CD8-positive, alpha-beta memory T cell (primary cell): ENCODE measurements around the gene CDK6. TPM values are rescaled to one million over a fixed set of nuclear protein-coding genes. Genes with fewer than 3 reads are reported as not detected.

ENCODE experiments used
- CTCF ChIA-PET: fragments of 350-600 bp; sonication (Branson Sonifier 250); formaldehyde crosslinking; loops from one replicate; lab custom pipeline; 2021; ENCODE audit warnings: antibody characterized with exemption; lab: Charles Lee
- POLR2A ChIA-PET: fragments of 350-600 bp; sonication (Branson Sonifier 250); formaldehyde crosslinking; loops from one replicate; lab custom pipeline; 2021; ENCODE audit warnings: antibody characterized with exemption; lab: Charles Lee
- DNase-seq, 5 donors: peaks; one replicate each; pipeline versions ENCODE4 v3.0.0 to v3.0.0-alpha.2; 2020 to 2022; ENCODE audit warnings: mixed read lengths in 1 of 5
- H3K27ac ChIP-seq: one replicate; pipeline ENCODE4 v1.7.0; 2013; ENCODE audit warnings: low read depth, mild to moderate bottlenecking, low read length, moderate library complexity
- H3K27me3 ChIP-seq: 2 replicates; pipeline ENCODE4 v1.7.0; 2013; ENCODE audit warnings: low read length, mild to moderate bottlenecking; ENCODE audit not compliant: insufficient read depth, poor library complexity, severe bottlenecking
- H3K36me3 ChIP-seq: 2 replicates; pipeline ENCODE4 v1.7.0; 2013; ENCODE audit warnings: mild to moderate bottlenecking, low read length, moderate library complexity; ENCODE audit not compliant: insufficient read depth
- H3K4me1 ChIP-seq: 2 replicates; pipeline ENCODE4 v1.7.0; 2013; ENCODE audit warnings: mild to moderate bottlenecking, low read length, moderate library complexity; ENCODE audit not compliant: insufficient read depth
- H3K4me3 ChIP-seq: 2 replicates; pipeline ENCODE4 v1.7.0; 2013; ENCODE audit warnings: mild to moderate bottlenecking, low read length
- H3K9me3 ChIP-seq: 2 replicates; pipeline ENCODE4 v1.7.0; 2013; ENCODE audit warnings: mild to moderate bottlenecking, low read length
- H3K27ac Mint-ChIP-seq, 8 donors: one replicate each; pipeline ENCODE4 v1.8.0; 2020 to 2021; ENCODE audit warnings: mixed read lengths in 8 of 8, mild to moderate bottlenecking in 6 of 8, inconsistent platforms in 3 of 8, moderate library complexity in 3 of 8
- H3K27me3 Mint-ChIP-seq, 2 donors: one replicate each; pipeline ENCODE4 v1.8.0; 2020 to 2021; ENCODE audit warnings: mixed read lengths in 2 of 2, mild to moderate bottlenecking in 1 of 2, moderate library complexity in 1 of 2
- H3K36me3 Mint-ChIP-seq, 3 donors: one replicate each; pipeline ENCODE4 v1.8.0; 2020 to 2021; ENCODE audit warnings: mixed read lengths in 3 of 3, inconsistent platforms in 1 of 3, mild to moderate bottlenecking in 1 of 3
- H3K4me1 Mint-ChIP-seq, 3 donors: one replicate each; pipeline ENCODE4 v1.8.0; 2020 to 2021; ENCODE audit warnings: mixed read lengths in 3 of 3, inconsistent platforms in 1 of 3, mild to moderate bottlenecking in 1 of 3
- H3K4me3 Mint-ChIP-seq, 7 donors: one replicate each; pipeline ENCODE4 v1.8.0; 2020 to 2021; ENCODE audit warnings: mixed read lengths in 7 of 7, mild to moderate bottlenecking in 6 of 7, moderate library complexity in 4 of 7, inconsistent platforms in 2 of 7
- H3K9me3 Mint-ChIP-seq, 5 donors: one replicate each; pipeline ENCODE4 v1.8.0; 2020 to 2022; ENCODE audit warnings: mixed read lengths in 5 of 5, mild to moderate bottlenecking in 3 of 5, moderate library complexity in 2 of 5, inconsistent platforms in 1 of 5
- polyA plus RNA-seq: library from polyadenylated mRNA; unstranded; fragments of 300-500 nt; fragmentation: Illumina TruSeq; gene quantifications from one replicate; pipeline ENCODE4 v1.2.3, GENCODE V29; 2021
- total RNA-seq, 2 experiments: library from RNA; stranded (reverse); gene quantifications; one replicate each; pipeline ENCODE4 v1.2.3, GENCODE V29; 2021

The CDK6 gene
- total and polyA plus RNA-seq, 3 experiments from 2014 or later, result 20.7 to 235 (median 231) TPM

GRCh38 chr7:92799446-92800211 is 36.7 kb downstream of the CDK6 start:
- Mint-ChIP-seq H3K27ac (no peak overlapping the region), H3K9me3 (no peaks in the 10 kb centered on the region), H3K27me3 (no peaks in the 10 kb centered on the region), H3K36me3 (peaks cover 0 to 6% (median 3%) of the 10 kb centered on the region in 3 donors), H3K4me3 (no peak overlapping the region), H3K4me1 (peaks cover 15 to 28% (median 28%) of the 10 kb centered on the region in 3 donors)
- DNase-seq, result no peak
- H3K36me3 ChIP-seq, result no peaks in the 10 kb centered on the region
- H3K9me3 ChIP-seq, result no peaks in the 10 kb centered on the region
- no peak overlapping the region for H3K4me3 ChIP-seq
- H3K27me3 ChIP-seq, result no peaks in the 10 kb centered on the region
- H3K27ac ChIP-seq, result no peak overlapping the region
- peaks cover 18% of the 10 kb centered on the region for H3K4me1 ChIP-seq
- CTCF ChIA-PET, result no interaction called here
- POLR2A ChIA-PET, result no interaction called here

- Histone ChIP-seq H3K9me3 (no peaks in the 10 kb centered on the region), H3K27ac (no peak overlapping the region), H3K4me1 (peaks cover 21% of the 10 kb centered on the region), H3K27me3 (no peaks in the 10 kb centered on the region), H3K4me3 (no peak overlapping the region), H3K36me3 (no peaks in the 10 kb centered on the region)
- no peak for DNase-seq
- Mint-ChIP-seq H3K36me3 (peaks cover 0 to 6% (median 0%) of the 10 kb centered on the region in 3 donors), H3K27me3 (no peaks in the 10 kb centered on the region), H3K4me1 (peaks cover 21 to 32% (median 31%) of the 10 kb centered on the region in 3 donors), H3K4me3 (no peak overlapping the region), H3K9me3 (no peaks in the 10 kb centered on the region), H3K27ac (no peak overlapping the region)
- ChIA-PET POLR2A (no interaction called here), CTCF (no interaction called here)
Observed at GRCh38 chr7:92798517-92799249, 37.7 kb downstream of the CDK6 start.

GRCh38 chr7:92797693-92798092 is 38.7 kb downstream of the CDK6 start:
- H3K27me3 Mint-ChIP-seq, result no peaks in the 10 kb centered on the region
- no peaks in the 10 kb centered on the region for H3K36me3 Mint-ChIP-seq
- CTCF ChIA-PET, result no interaction called here
- H3K4me3 ChIP-seq, result no peak overlapping the region
- no peaks in the 10 kb centered on the region for H3K27me3 ChIP-seq
- H3K4me3 Mint-ChIP-seq, result no peak overlapping the region
- H3K27ac ChIP-seq, result no peak overlapping the region
- peaks cover 26% of the 10 kb centered on the region for H3K4me1 ChIP-seq
- no peaks in the 10 kb centered on the region for H3K36me3 ChIP-seq
- peaks cover 23 to 35% (median 31%) of the 10 kb centered on the region in 3 donors for H3K4me1 Mint-ChIP-seq
- DNase-seq, result no peak
- no peak overlapping the region for H3K27ac Mint-ChIP-seq
- H3K9me3 Mint-ChIP-seq, result no peaks in the 10 kb centered on the region
- POLR2A ChIA-PET, result no interaction called here
- H3K9me3 ChIP-seq, result no peaks in the 10 kb centered on the region

- no peaks in the 10 kb centered on the region for H3K36me3 ChIP-seq
- Mint-ChIP-seq H3K4me3 (no peak overlapping the region), H3K27ac (peak overlapping the region in 1 of 8 donors; percentile 22), H3K36me3 (peaks cover 0 to 1% (median 0%) of the 10 kb centered on the region in 3 donors), H3K27me3 (peaks cover 0 to 1% of the 10 kb centered on the region in 2 donors), H3K9me3 (no peaks in the 10 kb centered on the region), H3K4me1 (peaks cover 26 to 36% (median 32%) of the 10 kb centered on the region in 3 donors)
- no peak overlapping the region for H3K4me3 ChIP-seq
- no peak overlapping the region for H3K27ac ChIP-seq
- H3K27me3 ChIP-seq, result no peaks in the 10 kb centered on the region
- H3K9me3 ChIP-seq, result no peaks in the 10 kb centered on the region
- ChIA-PET POLR2A (no interaction called here), CTCF (no interaction called here)
- H3K4me1 ChIP-seq, result peaks cover 26% of the 10 kb centered on the region
- DNase-seq, result no peak
Observed at GRCh38 chr7:92797284-92797683, 39.1 kb downstream of the CDK6 start.

- no peaks in the 10 kb centered on the region for H3K36me3 ChIP-seq
- Mint-ChIP-seq H3K9me3 (peaks cover 0 to 5% (median 2%) of the 10 kb centered on the region in 5 donors), H3K4me1 (peaks cover 41 to 52% (median 51%) of the 10 kb centered on the region in 3 donors), H3K27me3 (peaks cover 0 to 1% of the 10 kb centered on the region in 2 donors), H3K4me3 (no peak overlapping the region), H3K27ac (peak overlapping the region in 2 of 8 donors; percentile 14 to 33), H3K36me3 (peaks cover 3 to 10% (median 4%) of the 10 kb centered on the region in 3 donors)
- no peak overlapping the region for H3K4me3 ChIP-seq
- no peaks in the 10 kb centered on the region for H3K9me3 ChIP-seq
- POLR2A ChIA-PET, result no interaction called here
- no peaks in the 10 kb centered on the region for H3K27me3 ChIP-seq
- H3K4me1 ChIP-seq, result peaks cover 21% of the 10 kb centered on the region
- CTCF ChIA-PET, result no interaction called here
- no peak overlapping the region for H3K27ac ChIP-seq
- DNase-seq, result no peak
Observed at GRCh38 chr7:92794831-92795230, 41.5 kb downstream of the CDK6 start.

- H3K4me1 Mint-ChIP-seq, result peaks cover 42 to 55% (median 53%) of the 10 kb centered on the region in 3 donors
- peaks cover 5 to 11% (median 7%) of the 10 kb centered on the region in 3 donors for H3K36me3 Mint-ChIP-seq
- Histone ChIP-seq H3K9me3 (no peaks in the 10 kb centered on the region), H3K27me3 (no peaks in the 10 kb centered on the region), H3K36me3 (no peaks in the 10 kb centered on the region), H3K4me1 (peaks cover 20% of the 10 kb centered on the region), H3K4me3 (no peak overlapping the region), H3K27ac (no peak overlapping the region)
- peaks cover 0 to 9% (median 2%) of the 10 kb centered on the region in 5 donors for H3K9me3 Mint-ChIP-seq
- no peak for DNase-seq
- H3K27me3 Mint-ChIP-seq, result peaks cover 0 to 1% of the 10 kb centered on the region in 2 donors
- POLR2A ChIA-PET, result no interaction called here
- H3K27ac Mint-ChIP-seq, result peak overlapping the region in 1 of 8 donors; percentile 3
- no peak overlapping the region for H3K4me3 Mint-ChIP-seq
- CTCF ChIA-PET, result no interaction called here
Observed at GRCh38 chr7:92794391-92794790, 42.0 kb downstream of the CDK6 start.

- Mint-ChIP-seq H3K9me3 (peaks cover 2 to 15% (median 4%) of the 10 kb centered on the region in 5 donors), H3K27me3 (peaks cover 0 to 1% of the 10 kb centered on the region in 2 donors), H3K4me3 (no peak overlapping the region), H3K4me1 (peaks cover 42 to 55% (median 53%) of the 10 kb centered on the region in 3 donors), H3K27ac (peak overlapping the region in 2 of 8 donors; percentile 41 to 69), H3K36me3 (peaks cover 7 to 13% (median 12%) of the 10 kb centered on the region in 3 donors)
- peaks cover 18% of the 10 kb centered on the region for H3K4me1 ChIP-seq
- no peaks in the 10 kb centered on the region for H3K9me3 ChIP-seq
- H3K27me3 ChIP-seq, result no peaks in the 10 kb centered on the region
- no peak overlapping the region for H3K27ac ChIP-seq
- H3K36me3 ChIP-seq, result no peaks in the 10 kb centered on the region
- no peak overlapping the region for H3K4me3 ChIP-seq
- DNase-seq, result no peak
- ChIA-PET POLR2A (no interaction called here), CTCF (no interaction called here)
Observed at GRCh38 chr7:92793656-92794205, 42.6 kb downstream of the CDK6 start.
